Right lobe of liver (tissue), 4 donors: ENCODE measurements around the gene CEP85L.

ENCODE experiments used
- POLR2A ChIP-seq: fragments of 450-650 bp; IDR thresholded peaks from one replicate; pipeline ENCODE4 v1.6.1; 2017; ENCODE audit warnings: antibody characterized with exemption, mild to moderate bottlenecking
- TF ChIP-seq, protein P1 (sequence below), 4 donors: fragments of 200-600 bp in 3 of 4; fragments of 450-650 bp in 1 of 4; IDR thresholded peaks; one replicate each; pipeline versions ENCODE4 v1.5.1 to v1.8.0; 2016 to 2022; ENCODE audit warnings: antibody characterized with exemption in 4 of 4, mild to moderate bottlenecking in 2 of 4
- donor health status: DM: no; HTN: no; CAD: no.
- donor health status: DM: no; HTN: no; CAD: no.
- donor health status: DM: no; HTN: yes; CAD: no.

DNA sequence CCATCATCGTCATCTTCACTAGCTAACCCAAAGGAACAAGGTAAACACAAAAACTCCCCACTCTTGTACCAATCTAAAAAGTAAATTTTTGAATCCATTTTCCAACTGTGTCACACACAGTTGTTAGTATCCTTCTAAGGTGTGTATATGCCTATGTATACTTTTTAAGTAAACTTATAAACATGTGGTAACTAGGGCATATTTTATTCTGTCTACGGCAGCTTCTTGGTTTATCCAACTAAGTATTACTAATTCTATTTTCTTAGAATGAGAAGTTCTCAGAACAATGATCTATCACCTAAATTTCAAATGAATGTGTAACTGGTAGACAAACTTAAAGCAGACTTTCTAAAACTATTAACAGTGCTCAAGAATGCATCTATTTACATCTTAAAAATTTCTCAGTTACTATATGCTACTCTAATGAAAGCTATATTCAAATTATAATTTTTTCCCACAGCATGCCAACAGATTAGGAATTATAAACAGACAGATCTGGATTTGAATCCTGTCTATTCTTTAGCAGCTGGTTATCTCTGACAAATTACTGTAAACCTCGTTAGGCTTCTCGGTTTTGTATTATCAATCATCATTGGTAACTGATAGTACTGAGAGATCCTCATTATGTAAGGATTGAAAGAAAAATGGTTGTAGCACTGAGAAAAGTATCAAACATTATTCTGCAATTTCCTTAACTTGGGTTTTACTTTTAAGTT is 105.1 kb downstream of the CEP85L start:
- TF ChIP-seq, protein P1, sequence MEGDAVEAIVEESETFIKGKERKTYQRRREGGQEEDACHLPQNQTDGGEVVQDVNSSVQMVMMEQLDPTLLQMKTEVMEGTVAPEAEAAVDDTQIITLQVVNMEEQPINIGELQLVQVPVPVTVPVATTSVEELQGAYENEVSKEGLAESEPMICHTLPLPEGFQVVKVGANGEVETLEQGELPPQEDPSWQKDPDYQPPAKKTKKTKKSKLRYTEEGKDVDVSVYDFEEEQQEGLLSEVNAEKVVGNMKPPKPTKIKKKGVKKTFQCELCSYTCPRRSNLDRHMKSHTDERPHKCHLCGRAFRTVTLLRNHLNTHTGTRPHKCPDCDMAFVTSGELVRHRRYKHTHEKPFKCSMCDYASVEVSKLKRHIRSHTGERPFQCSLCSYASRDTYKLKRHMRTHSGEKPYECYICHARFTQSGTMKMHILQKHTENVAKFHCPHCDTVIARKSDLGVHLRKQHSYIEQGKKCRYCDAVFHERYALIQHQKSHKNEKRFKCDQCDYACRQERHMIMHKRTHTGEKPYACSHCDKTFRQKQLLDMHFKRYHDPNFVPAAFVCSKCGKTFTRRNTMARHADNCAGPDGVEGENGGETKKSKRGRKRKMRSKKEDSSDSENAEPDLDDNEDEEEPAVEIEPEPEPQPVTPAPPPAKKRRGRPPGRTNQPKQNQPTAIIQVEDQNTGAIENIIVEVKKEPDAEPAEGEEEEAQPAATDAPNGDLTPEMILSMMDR (IDR thresholded peaks at IDR 0.05): no peak
- no peak for TF ChIP-seq POLR2A
